Muscle of leg (tissue), 11 donors: ENCODE results near the gene DGKB. TPM values are rescaled to one million over a fixed set of nuclear protein-coding genes. Genes with fewer than 3 reads are reported as not detected.
"Not testable (repeated sequence)": the region's sequence is repeated elsewhere in the genome, so short reads cannot be mapped to it uniquely, and the experiment has no call there.

Source experiments
- DNase-seq: peaks from one replicate; pipeline ENCODE4 v3.0.0; 2013
- H3K27ac ChIP-seq: one replicate; pipeline ENCODE4 v1.5.1; 2013; ENCODE audit warnings: mild to moderate bottlenecking, low read length, control low read depth
- H3K27me3 ChIP-seq: one replicate; pipeline ENCODE4 v1.6.1; 2013; ENCODE audit warnings: low read length; ENCODE audit not compliant: control insufficient read depth, insufficient read depth
- H3K36me3 ChIP-seq: one replicate; pipeline ENCODE4 v1.6.1; 2013; ENCODE audit warnings: low read length; ENCODE audit not compliant: control insufficient read depth, insufficient read depth
- H3K4me1 ChIP-seq: one replicate; pipeline ENCODE4 v1.6.1; 2013; ENCODE audit warnings: low read length; ENCODE audit not compliant: control insufficient read depth, insufficient read depth
- H3K4me3 ChIP-seq: one replicate; pipeline ENCODE4 v1.5.1; 2013; ENCODE audit warnings: low read length, control low read depth
- H3K9me3 ChIP-seq: replicated peaks from 2 replicates; pipeline ENCODE4 v1.6.1; 2013; ENCODE audit warnings: low read depth, low read length; ENCODE audit not compliant: control insufficient read depth
- WGBS: methylation state at CpG from one replicate; pipeline ENCODE4 v1.1.5; 2013; ENCODE audit warnings: missing lambda C conversion rate; ENCODE audit not compliant: insufficient coverage; 5-methylcytosine and 5-hydroxymethylcytosine counted together
- polyA plus RNA-seq, 8 donors: library from polyadenylated mRNA; unstranded; fragments of 120-200 nt; gene quantifications; one replicate each; pipeline versions ENCODE4 v1.2.1 to v1.2.3, GENCODE V29; 2013; ENCODE audit warnings: inconsistent platforms in 1 of 8, low replicate concordance in 1 of 8; ENCODE audit not compliant: insufficient read length in 8 of 8, insufficient read depth in 1 of 8
- total RNA-seq: library from RNA; stranded (reverse); fragments of 120-200 nt; gene quantifications from one replicate; pipeline ENCODE4 v1.2.4, GENCODE V29; 2013

The DGKB gene
- total and polyA plus RNA-seq, 9 donors: 0.42 to 1.4 (median 0.85) TPM

GRCh38 chr7:14461716-14462115, 440.8 kb downstream of the DGKB start:
- DNase-seq, H3K36me3 ChIP-seq, H3K4me1 ChIP-seq, H3K27ac ChIP-seq, H3K4me3 ChIP-seq, H3K27me3 ChIP-seq, H3K9me3 ChIP-seq: not testable (repeated sequence)
- WGBS: 54% methylated on average over 2 of the region's 3 CpGs

- WGBS: 71% methylated on average over 4 of the region's 7 CpGs
Observed at GRCh38 chr7:14458846-14459245, 443.7 kb downstream of the DGKB start.

GRCh38 chr7:14457568-14458453, 444.7 kb downstream of the DGKB start:
- Histone ChIP-seq H3K4me1 (no peaks in the 10 kb centered on the region), H3K27me3 (no peaks in the 10 kb centered on the region), H3K27ac (no peak overlapping the region), H3K9me3 (peaks cover 2% of the 10 kb centered on the region), H3K36me3 (no peaks in the 10 kb centered on the region), H3K4me3 (no peak overlapping the region)
- peak; percentile 90 for DNase-seq
- WGBS: 0% methylated on average over 1 of the region's 13 CpGs

More at GRCh38 chr7:14458846-14459245, 443.7 kb downstream of the DGKB start:
- H3K9me3 ChIP-seq, H3K27me3 ChIP-seq, H3K27ac ChIP-seq, H3K36me3 ChIP-seq, H3K4me1 ChIP-seq, H3K4me3 ChIP-seq, DNase-seq: not testable (repeated sequence)

- Histone ChIP-seq H3K4me3 (no peak overlapping the region), H3K27me3 (no peaks in the 10 kb centered on the region), H3K36me3 (no peaks in the 10 kb centered on the region), H3K9me3 (no peaks in the 10 kb centered on the region), H3K4me1 (no peaks in the 10 kb centered on the region), H3K27ac (no peak overlapping the region)
- WGBS: 43% methylated on average over 1 of the region's 4 CpGs
- DNase-seq: no peak
Observed at GRCh38 chr7:14449291-14449690, 453.3 kb downstream of the DGKB start.

- no peak overlapping the region for H3K27ac ChIP-seq
- H3K36me3 ChIP-seq: no peaks in the 10 kb centered on the region
- H3K9me3 ChIP-seq: no peaks in the 10 kb centered on the region
- WGBS: 50% methylated on average over 1 of the region's 3 CpGs
- H3K4me3 ChIP-seq: no peak overlapping the region
- DNase-seq: no peak
- H3K4me1 ChIP-seq: no peaks in the 10 kb centered on the region
- H3K27me3 ChIP-seq: no peaks in the 10 kb centered on the region
Observed at GRCh38 chr7:14446829-14447228, 455.7 kb downstream of the DGKB start.

- Histone ChIP-seq H3K27me3 (no peaks in the 10 kb centered on the region), H3K36me3 (no peaks in the 10 kb centered on the region), H3K9me3 (no peaks in the 10 kb centered on the region), H3K4me1 (no peaks in the 10 kb centered on the region), H3K4me3 (no peak overlapping the region), H3K27ac (no peak overlapping the region)
- no peak for DNase-seq
- no CpG with 5 or more reads among the region's 1 CpG for WGBS
Observed at GRCh38 chr7:14446219-14446618, 456.3 kb downstream of the DGKB start.

GRCh38 chr7:14438366-14438765, 464.2 kb downstream of the DGKB start:
- Histone ChIP-seq H3K4me1 (no peaks in the 10 kb centered on the region), H3K4me3 (no peak overlapping the region), H3K36me3 (no peaks in the 10 kb centered on the region), H3K27ac (no peak overlapping the region), H3K27me3 (no peaks in the 10 kb centered on the region), H3K9me3 (no peaks in the 10 kb centered on the region)
- no CpG with 5 or more reads among the region's 2 CpGs for WGBS
- DNase-seq: no peak

- no peak overlapping the region for H3K27ac ChIP-seq
- no CpG with 5 or more reads among the region's 2 CpGs for WGBS
Observed at GRCh38 chr7:14436878-14437277, 465.7 kb downstream of the DGKB start.

GRCh38 chr7:14432924-14433323, 469.6 kb downstream of the DGKB start:
- no peak overlapping the region for H3K27ac ChIP-seq
- H3K4me1 ChIP-seq: no peaks in the 10 kb centered on the region
- no peak overlapping the region for H3K4me3 ChIP-seq
- peak; percentile 70 for DNase-seq
- H3K9me3 ChIP-seq: no peaks in the 10 kb centered on the region
- 68% methylated on average over 2 of the region's 2 CpGs for WGBS
- H3K36me3 ChIP-seq: no peaks in the 10 kb centered on the region
- no peaks in the 10 kb centered on the region for H3K27me3 ChIP-seq

More at GRCh38 chr7:14436878-14437277, 465.7 kb downstream of the DGKB start:
- H3K36me3 ChIP-seq: no peaks in the 10 kb centered on the region
- no peaks in the 10 kb centered on the region for H3K27me3 ChIP-seq
- no peaks in the 10 kb centered on the region for H3K4me1 ChIP-seq
- H3K9me3 ChIP-seq: no peaks in the 10 kb centered on the region
- H3K4me3 ChIP-seq: no peak overlapping the region
- no peak for DNase-seq

GRCh38 chr7:14430926-14431325, 471.6 kb downstream of the DGKB start:
- no peaks in the 10 kb centered on the region for H3K9me3 ChIP-seq
- H3K4me3 ChIP-seq: no peak overlapping the region
- no peaks in the 10 kb centered on the region for H3K27me3 ChIP-seq
- DNase-seq: no peak
- WGBS: no CpG with 5 or more reads among the region's 3 CpGs
- no peaks in the 10 kb centered on the region for H3K4me1 ChIP-seq
- no peak overlapping the region for H3K27ac ChIP-seq
- H3K36me3 ChIP-seq: no peaks in the 10 kb centered on the region
